ENCODE measurements around the gene TYK2.
"Not testable (repeated sequence)": the region's sequence is repeated elsewhere in the genome, so short reads cannot be mapped to it uniquely, and the experiment has no call there.

Gene TYK2

DNA sequence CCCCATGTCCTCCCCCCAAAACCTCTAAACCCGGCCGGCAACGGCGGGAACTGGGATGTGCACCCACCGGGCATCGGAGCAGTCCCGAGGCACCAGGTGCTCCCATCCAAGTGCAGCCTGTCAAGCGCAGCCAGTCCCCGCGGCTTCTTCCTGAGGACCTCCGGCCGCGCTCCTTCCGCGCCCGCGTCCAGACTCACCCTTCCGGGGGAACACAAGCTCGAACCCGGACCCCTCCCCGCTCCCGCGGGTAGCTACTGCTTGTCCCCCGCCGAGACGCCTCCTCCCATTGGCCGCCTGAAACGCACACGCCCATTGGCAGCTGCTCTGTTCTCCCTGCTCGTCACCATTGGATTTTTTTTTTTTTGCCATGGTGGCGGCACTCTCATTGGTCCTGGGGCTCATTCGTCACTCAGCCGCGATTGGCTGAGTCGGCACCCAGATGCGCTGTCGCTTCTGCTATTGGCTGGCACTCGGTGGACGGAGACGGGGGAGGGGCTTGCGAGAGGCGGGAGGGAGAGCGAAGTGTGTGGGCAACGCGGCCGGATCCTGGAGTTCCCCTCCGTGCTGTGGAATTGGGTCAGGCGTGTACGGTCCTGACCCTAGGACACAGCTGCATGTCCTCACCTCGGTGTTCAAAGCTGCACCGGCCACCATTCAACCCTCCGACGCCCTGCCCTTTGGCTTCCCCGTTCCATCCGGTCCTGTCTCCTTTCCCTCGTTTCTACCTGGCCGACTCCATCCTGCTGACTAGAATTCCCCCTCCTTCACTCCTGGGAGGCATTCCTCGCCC lies at the start of gene TYK2:
Gene TYK2 (minus strand): TSS at position 260 of the 790 bp plus-strand sequence. CDS start 2,166 bp downstream, outside the sequence.
- DNase-seq: peak; percentile 95 to 100 (median 97)
- intact Hi-C loops (cut with DNase I): loop anchor here (2.0 to 5.0 kb wide), 2 partner anchors 48 to 66 kb away; partner anchors contain the start of gene RAVER1

DNA sequence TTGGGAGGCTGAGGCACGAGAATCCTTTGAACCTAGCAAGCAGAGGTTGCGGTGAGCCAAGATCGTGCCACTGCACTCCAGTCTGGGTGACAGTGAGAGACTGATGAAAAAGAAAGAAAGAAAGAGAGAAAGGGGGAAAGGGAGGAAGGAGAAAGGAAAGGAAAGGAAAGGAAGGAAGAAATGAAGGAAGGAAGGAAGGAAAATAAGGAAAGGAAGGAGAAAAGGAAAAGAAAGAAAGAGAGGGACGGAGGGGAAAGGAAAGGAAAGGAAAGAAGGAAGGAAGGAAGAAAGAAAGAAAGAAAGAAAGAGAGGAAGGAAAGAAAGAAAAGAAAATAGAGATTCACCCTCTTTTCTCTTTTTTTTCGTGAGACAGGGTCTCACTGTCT lies 48.6 kb upstream of the TYK2 start:
- no peak for DNase-seq
- intact Hi-C loops (cut with DNase I): no loop called here

DNA sequence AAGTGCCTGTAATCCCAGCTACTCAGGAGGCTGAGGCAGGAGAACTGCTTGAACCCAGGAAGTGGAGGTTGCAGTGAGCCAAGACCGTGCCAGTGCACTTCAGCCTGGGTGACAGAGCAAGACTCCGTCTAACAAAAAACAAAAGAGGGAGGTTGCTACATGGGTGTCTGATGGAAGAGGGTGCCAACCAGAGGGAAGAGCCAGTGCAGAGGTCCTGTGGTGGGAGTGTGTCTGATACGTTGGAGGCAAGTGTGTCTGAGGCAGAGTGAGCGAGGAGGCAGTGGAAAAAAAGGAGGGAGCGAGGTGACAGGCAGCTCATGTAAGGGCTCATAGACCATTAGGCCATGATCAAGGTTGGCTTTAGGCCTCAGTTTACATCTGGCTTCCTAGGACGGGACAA lies 46.8 kb upstream of the TYK2 start:
- intact Hi-C loops (cut with DNase I): no loop called here
- DNase-seq: no peak

DNA sequence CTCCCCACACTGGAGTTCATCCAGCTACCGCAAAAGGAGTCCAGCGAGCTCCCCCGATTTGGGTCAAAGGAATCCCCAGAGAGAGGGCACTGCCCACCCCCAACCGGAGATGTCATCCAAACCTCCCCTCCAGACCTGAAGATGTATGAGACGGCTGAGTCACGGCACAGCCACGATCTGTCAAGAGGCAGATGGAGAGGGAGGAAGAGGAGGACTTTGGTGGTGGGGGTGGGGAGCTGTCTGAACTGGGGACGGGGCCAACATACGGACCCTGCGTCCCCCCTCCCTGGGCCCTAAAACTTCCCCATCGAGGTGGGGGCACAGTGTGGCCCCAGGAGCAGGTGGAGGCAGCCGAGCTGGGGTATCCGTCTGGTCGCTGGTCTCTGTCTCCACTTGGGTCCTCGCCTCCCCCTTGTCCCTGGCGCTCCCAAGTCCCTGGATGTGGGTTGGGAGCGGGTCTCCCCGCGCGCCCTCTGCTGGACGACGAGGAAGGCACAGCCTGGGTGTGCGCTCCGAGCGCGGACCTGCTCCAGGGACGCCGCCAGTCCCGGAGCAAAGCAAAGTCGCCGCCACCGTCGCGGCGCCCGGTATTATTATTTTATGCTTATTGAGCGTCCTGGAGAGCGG lies 43.8 kb upstream of the TYK2 start:
- peak; percentile 57 to 97 (median 80) for DNase-seq
- intact Hi-C loops (cut with DNase I): no loop called here

GRCh38 chr19:10422846-10423245 lies 42.5 kb upstream of the TYK2 start:
- no peak for DNase-seq

DNA sequence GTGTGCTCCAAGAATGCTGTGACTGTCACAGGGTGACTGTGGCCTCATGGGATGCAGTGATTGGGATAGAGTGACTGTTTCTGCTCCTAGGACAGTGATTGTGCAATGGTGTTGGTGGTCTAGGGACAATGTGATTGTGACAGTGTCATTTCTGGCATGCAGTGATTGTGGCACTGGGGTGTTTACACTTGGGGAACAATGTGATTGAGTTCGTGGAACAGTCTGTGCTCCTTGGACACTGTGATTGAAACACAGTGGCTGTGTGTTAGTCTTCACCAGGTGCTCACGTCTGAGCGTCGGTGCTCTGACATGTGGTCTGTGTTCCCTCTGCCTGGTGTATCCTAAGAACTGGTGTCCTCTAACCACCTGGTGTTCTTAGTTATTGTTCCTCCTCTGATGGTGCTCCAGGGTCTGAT lies 41.7 kb upstream of the TYK2 start:
- intact Hi-C loops (cut with DNase I): no loop called here
- DNase-seq: no peak

More at GRCh38 chr19:10422846-10423245, 42.5 kb upstream of the TYK2 start:
- intact Hi-C loops (cut with DNase I): no loop called here

GRCh38 chr19:10421240-10422045 lies 41.1 kb upstream of the TYK2 start:
- DNase-seq: peak in 1 of 10 donors; percentile 41
- intact Hi-C loops (cut with DNase I): no loop called here

DNA sequence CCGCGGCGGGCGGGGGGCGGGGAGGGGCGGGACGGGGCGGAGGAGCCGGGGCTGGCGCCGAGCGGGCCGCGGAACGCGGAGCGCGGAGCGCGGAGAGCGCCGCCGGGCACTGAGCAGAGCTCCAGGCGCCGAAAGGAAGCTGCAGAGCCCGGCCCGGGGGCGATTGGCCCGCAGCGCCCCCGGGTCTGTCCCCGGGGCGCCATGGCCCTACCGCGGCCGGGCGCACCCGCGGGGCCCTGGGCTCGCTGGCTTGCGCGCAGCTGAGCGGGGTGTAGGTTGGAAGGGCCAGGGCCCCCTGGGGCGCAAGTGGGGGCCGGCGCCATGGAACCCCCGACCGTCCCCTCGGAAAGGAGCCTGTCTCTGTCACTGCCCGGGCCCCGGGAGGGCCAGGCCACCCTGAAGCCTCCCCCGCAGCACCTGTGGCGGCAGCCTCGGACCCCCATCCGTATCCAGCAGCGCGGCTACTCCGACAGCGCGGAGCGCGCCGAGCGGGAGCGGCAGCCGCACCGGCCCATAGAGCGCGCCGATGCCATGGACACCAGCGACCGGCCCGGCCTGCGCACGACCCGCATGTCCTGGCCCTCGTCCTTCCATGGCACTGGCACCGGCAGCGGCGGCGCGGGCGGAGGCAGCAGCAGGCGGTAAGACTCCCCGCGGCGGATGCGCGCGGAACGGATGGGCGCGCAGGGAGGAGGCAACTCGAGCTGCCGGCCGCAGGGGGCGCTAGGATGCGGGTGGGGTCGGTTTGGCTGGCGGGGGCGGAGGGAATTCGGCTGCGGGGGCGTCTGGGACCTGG lies 40.3 kb upstream of the TYK2 start, which contains the start of gene PDE4A:
Gene PDE4A (plus strand): TSS at position 95 of the 796 bp plus-strand sequence. CDS start 227 bp downstream, at position 322.
- intact Hi-C loops (cut with DNase I): no loop called here
- DNase-seq: peak in 5 of 10 donors; percentile 28 to 90 (median 81)

GRCh38 chr19:10419646-10420443 lies 39.5 kb upstream of the TYK2 start:
- intact Hi-C loops (cut with DNase I): no loop called here
- peak in 6 of 10 donors; percentile 52 to 94 (median 80) for DNase-seq

DNA sequence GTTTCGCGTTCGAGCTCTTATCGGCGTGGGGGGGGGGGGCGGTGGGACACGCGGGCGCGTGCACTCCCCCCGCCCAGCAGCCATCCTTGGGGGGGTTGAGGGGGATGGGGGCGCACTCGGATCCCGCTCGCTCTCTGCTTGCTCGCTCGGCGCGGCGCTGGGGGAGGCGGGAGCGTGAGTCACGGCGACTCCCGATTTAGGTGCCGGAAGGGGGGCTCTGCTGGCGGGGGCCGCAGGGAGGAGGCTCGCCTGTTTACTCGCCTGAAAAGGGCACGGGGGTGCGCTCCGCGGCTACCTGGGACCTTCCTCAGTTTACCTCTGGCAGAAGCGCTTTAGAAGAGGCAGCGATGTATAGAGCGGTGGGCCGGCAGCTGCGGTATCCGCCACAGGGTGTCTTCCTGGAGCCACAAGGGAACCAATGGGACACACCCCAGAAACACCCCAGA lies 38.9 kb upstream of the TYK2 start:
- intact Hi-C loops (cut with DNase I): no loop called here
- peak in 4 of 10 donors; percentile 22 to 89 (median 84) for DNase-seq

- intact Hi-C loops (cut with DNase I): no loop called here
- DNase-seq: peak in 1 of 10 donors; percentile 51
Measured at GRCh38 chr19:10418485-10419199, 38.3 kb upstream of the TYK2 start.

DNA sequence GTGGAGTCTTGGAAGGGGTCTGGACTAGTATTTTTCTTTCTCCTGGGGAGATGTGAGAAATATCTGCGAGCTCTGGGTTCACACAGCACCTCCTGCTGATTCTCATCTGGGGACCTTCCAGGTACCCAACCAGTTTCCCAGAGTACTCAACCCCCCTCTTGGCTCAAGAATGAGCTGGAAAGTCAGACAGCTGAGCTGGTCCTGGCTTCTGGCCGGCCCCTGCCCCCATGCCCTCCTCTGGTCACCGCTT lies 37.8 kb upstream of the TYK2 start:
- peak in 1 of 10 donors; percentile 35 for DNase-seq
- intact Hi-C loops (cut with DNase I): no loop called here

GRCh38 chr19:10417541-10418234 lies 37.3 kb upstream of the TYK2 start:
- intact Hi-C loops (cut with DNase I): no loop called here
- peak in 1 of 10 donors; percentile 76 for DNase-seq

DNA sequence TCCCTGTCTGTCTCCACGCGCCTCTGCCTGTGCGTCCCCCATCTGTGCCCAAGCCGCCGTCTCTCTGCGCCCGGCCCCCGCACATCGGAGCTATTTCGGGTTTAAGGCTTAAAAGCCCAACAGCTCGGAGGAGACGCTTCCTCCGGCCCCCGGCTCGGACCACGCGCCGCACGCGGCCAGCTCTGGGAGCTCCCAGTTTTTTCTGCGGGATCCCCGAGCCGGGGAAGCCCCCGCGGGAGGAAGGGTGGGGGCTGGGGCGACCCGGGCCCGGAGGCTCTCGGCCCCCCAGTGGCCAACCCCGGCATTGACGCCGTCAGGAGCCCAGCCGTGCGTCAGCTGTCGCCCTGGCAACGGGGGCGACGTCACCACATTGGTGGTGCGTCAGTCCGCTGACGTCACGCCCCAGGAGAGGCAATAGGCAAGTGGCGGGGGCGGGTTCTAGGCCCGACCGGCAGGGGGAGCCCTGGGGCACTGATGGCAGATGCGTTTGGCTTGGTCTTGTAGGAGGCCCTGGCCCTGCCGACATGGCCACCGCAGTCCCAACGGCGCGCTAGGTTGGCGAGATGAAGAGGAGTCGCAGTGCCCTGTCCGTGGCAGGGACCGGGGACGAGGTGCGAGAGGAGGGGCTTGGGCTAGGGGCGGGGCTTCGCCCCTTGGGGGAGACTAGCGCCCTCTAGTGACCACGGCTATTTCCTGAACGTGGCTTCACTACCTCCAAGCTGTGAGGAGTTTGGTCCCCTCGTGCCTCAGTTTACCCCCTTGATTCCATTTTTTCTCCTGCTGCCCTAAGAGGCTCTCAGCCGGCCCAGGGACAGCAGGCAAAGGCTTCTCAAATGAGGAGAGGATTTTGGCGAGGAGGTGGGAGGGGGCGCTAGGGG lies 36.2 kb upstream of the TYK2 start:
- DNase-seq: peak; percentile 42 to 97 (median 76)
- intact Hi-C loops (cut with DNase I): no loop called here

- intact Hi-C loops (cut with DNase I): no loop called here
- no peak for DNase-seq
Measured at GRCh38 chr19:10416083-10416379, 35.7 kb upstream of the TYK2 start.

- no peak for DNase-seq
- intact Hi-C loops (cut with DNase I): no loop called here
Measured at GRCh38 chr19:10412257-10412977, 32.0 kb upstream of the TYK2 start.

GRCh38 chr19:10411224-10411623 lies 30.9 kb upstream of the TYK2 start:
- intact Hi-C loops (cut with DNase I); DNase-seq: not testable (repeated sequence)

Data from posterior cingulate gyrus (tissue), 11 donors.